WERI-Rb-1 (cell line): ENCODE measurements around the gene NRP2.

Source experiments
- DNase-seq: peaks from one replicate; pipeline ENCODE4 v3.0.0-alpha.2; 2020
- H3K27ac ChIP-seq: fragments of 250-450 bp; sonication (Bioruptor Pico); 2 replicates; pipeline ENCODE4 v1.5.1; 2020; ENCODE audit warnings: mild to moderate bottlenecking, moderate library complexity
- H3K27me3 ChIP-seq: fragments of 250-450 bp; sonication (Bioruptor Pico); 2 replicates; pipeline ENCODE4 v1.5.1; 2021; ENCODE audit warnings: mild to moderate bottlenecking, low read depth, moderate library complexity; ENCODE audit not compliant: insufficient read depth, severe bottlenecking
- H3K36me3 ChIP-seq: fragments of 250-450 bp; sonication (Bioruptor Pico); 2 replicates; pipeline ENCODE4 v1.5.1; 2020; ENCODE audit warnings: mild to moderate bottlenecking, moderate library complexity
- H3K4me3 ChIP-seq: 2 replicates; pipeline ENCODE4 v1.5.1; 2011; ENCODE audit warnings: low read depth, mild to moderate bottlenecking, control low read depth, low read length
- H3K9me3 ChIP-seq: fragments of 250-450 bp; sonication (Bioruptor Pico); 2 replicates; pipeline ENCODE4 v1.5.1; 2021; ENCODE audit warnings: mild to moderate bottlenecking, moderate library complexity; ENCODE audit not compliant: severe bottlenecking
- CTCF ChIP-seq: IDR thresholded peaks from 2 replicates; pipeline ENCODE4 v1.5.1; 2011; ENCODE audit warnings: low read depth, mild to moderate bottlenecking, control low read depth, inconsistent platforms, low read length

Gene NRP2

GRCh38 chr2:205721057-205721449, 38.8 kb downstream of the NRP2 start:
- Histone ChIP-seq H3K36me3 (peaks cover 30% of the 10 kb centered on the region), H3K27me3 (no peaks in the 10 kb centered on the region), H3K4me3 (no peak overlapping the region), H3K27ac (peak overlapping the region; percentile 79), H3K9me3 (no peaks in the 10 kb centered on the region)
- peak; percentile 56 for TF ChIP-seq CTCF
- peak; percentile 56 for DNase-seq

- no peak for DNase-seq
- Histone ChIP-seq H3K4me3 (no peak overlapping the region), H3K27ac (peak overlapping the region; percentile 79), H3K9me3 (no peaks in the 10 kb centered on the region), H3K36me3 (peaks cover 39% of the 10 kb centered on the region), H3K27me3 (no peaks in the 10 kb centered on the region)
- TF ChIP-seq CTCF: no peak
Measured at GRCh38 chr2:205722283-205722918, 40.1 kb downstream of the NRP2 start.

GRCh38 chr2:205723179-205723578, 40.9 kb downstream of the NRP2 start:
- no peaks in the 10 kb centered on the region for H3K9me3 ChIP-seq
- no peak overlapping the region for H3K27ac ChIP-seq
- DNase-seq: no peak
- H3K36me3 ChIP-seq: peaks cover 45% of the 10 kb centered on the region
- no peaks in the 10 kb centered on the region for H3K27me3 ChIP-seq
- H3K4me3 ChIP-seq: no peak overlapping the region
- TF ChIP-seq CTCF: no peak

- Histone ChIP-seq H3K27me3 (no peaks in the 10 kb centered on the region), H3K36me3 (peaks cover 45% of the 10 kb centered on the region), H3K27ac (no peak overlapping the region), H3K4me3 (no peak overlapping the region), H3K9me3 (no peaks in the 10 kb centered on the region)
- TF ChIP-seq CTCF: no peak
- no peak for DNase-seq
Measured at GRCh38 chr2:205725059-205725458, 42.8 kb downstream of the NRP2 start.

- Histone ChIP-seq H3K9me3 (no peaks in the 10 kb centered on the region), H3K27ac (no peak overlapping the region), H3K4me3 (no peak overlapping the region), H3K36me3 (peaks cover 51% of the 10 kb centered on the region), H3K27me3 (no peaks in the 10 kb centered on the region)
- no peak for TF ChIP-seq CTCF
- no peak for DNase-seq
Measured at GRCh38 chr2:205726506-205726905, 44.2 kb downstream of the NRP2 start.

GRCh38 chr2:205727174-205727573, 44.9 kb downstream of the NRP2 start:
- H3K36me3 ChIP-seq: peaks cover 51% of the 10 kb centered on the region
- no peaks in the 10 kb centered on the region for H3K9me3 ChIP-seq
- TF ChIP-seq CTCF: no peak
- H3K27me3 ChIP-seq: no peaks in the 10 kb centered on the region
- no peak for DNase-seq
- no peak overlapping the region for H3K4me3 ChIP-seq
- H3K27ac ChIP-seq: no peak overlapping the region
